Raji (cell line): Measurements from ENCODE around the gene ILDR2.

ENCODE experiments used
- POLR2A ChIP-seq: IDR thresholded peaks from 2 replicates; pipeline ENCODE4 v1.6.1; 2011; ENCODE audit warnings: low read depth, low read length, control low read depth; ENCODE audit not compliant: insufficient read depth

The ILDR2 gene

GRCh38 chr1:166895766-166896165 is 79.6 kb downstream of the ILDR2 start:
- TF ChIP-seq POLR2A: no peak

DNA sequence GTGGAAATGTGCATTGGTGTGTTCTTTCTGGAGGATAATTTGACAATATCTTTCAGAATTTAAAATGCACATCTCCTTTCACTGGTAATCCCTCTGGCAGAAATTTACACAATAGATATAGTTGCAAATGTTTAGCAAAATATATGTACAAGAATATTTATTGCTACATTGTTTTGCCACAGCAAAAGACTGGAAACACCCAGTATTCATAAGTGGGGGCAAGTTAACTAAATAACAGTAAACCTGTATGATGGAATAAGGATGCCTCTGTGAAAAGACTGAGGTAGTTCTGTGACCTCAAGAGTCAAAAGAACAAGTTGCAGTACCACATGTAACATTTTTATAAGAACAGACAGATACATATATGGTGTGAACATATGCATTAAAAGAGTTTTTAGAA is 85.6 kb downstream of the ILDR2 start:
- no peak for TF ChIP-seq POLR2A

DNA sequence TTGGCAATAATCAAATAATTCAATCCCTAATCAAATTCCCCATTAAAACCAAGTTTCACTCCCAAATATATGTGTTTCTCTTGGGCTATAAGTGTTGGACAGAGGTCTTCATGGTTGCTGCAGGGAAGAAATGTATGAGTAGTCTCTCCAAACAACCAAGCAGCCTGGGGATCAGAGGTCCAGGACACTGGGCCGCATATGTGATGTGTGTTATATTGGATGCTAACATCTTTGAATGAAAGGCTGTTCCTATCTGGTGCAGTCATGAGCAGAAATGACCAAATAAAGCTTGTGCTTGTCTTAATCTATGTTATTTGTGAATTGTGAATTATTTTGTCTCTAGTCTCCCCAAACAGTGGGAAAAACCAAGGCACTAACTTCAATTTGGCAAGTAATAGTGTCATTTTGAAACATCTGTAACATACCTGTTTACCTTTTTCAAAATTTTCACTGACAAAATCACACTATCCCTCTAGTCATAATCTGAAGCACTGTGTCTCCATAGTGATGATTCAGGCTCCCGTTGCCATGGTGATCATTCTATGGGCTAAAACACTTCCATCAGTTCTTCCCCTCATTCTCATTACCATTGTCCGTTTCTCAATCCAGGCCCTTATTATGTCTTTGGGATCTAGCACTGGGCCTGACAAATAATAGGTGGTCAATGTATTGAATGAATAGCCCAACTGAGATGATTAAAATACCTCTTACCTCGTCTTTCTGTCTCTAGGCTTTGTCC is 86.8 kb downstream of the ILDR2 start:
- no peak for TF ChIP-seq POLR2A

- no peak for TF ChIP-seq POLR2A
These were observed 90.4 kb downstream of the ILDR2 start for GRCh38 chr1:166884971-166885370.

DNA sequence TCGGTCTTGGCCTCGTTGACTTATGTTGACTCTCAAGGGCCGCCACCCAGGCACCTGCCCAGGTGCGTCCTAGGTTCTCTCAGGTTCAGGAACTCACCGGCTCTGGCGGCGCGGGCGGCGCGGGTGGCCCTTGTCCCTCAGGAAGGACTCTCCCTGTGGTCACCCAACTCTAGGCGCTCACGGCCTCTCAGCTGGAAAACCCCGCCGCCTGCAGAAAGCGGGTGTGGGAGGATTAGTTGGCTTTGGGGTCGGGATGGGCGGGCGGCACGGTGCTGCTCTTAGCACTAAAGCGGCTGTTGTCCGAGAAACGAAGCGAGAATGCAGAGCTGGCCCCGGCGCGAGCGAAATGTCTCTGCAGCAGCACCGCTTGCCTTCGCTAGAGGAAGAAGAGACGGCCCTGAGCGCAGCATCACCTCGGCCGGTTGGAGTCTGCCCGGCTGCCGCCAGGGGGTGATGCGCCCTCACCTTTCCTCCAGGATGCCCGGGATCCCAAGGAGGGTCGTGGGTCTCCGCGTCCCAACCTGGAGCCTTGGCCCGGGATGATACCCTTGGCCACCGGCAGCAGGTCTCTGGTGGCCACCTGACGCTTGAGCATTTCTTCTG is 91.2 kb downstream of the ILDR2 start:
- no peak for TF ChIP-seq POLR2A

DNA sequence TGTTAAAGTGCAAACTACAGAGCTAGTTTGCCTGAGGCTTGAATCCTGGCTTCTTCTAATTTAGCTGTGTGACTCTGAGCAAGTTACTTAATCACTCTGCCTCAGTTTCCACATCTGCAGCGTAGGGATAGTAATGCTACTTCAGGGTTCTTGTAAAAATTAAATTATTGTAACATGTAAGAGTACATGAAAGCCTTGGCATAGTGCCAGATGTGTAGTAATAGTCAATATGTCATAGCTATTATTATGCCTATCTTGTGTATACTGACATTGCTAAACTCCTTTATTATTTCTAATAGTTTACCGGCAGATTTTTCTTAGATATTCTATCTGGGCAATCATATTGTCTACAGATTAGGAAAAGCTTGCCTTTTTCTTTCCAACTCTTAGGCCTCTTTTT is 92.4 kb downstream of the ILDR2 start:
- TF ChIP-seq POLR2A: no peak

GRCh38 chr1:166876540-166876838 is 98.9 kb downstream of the ILDR2 start:
- TF ChIP-seq POLR2A: peak; percentile 59; the same call in 1 of the 2 replicates

DNA sequence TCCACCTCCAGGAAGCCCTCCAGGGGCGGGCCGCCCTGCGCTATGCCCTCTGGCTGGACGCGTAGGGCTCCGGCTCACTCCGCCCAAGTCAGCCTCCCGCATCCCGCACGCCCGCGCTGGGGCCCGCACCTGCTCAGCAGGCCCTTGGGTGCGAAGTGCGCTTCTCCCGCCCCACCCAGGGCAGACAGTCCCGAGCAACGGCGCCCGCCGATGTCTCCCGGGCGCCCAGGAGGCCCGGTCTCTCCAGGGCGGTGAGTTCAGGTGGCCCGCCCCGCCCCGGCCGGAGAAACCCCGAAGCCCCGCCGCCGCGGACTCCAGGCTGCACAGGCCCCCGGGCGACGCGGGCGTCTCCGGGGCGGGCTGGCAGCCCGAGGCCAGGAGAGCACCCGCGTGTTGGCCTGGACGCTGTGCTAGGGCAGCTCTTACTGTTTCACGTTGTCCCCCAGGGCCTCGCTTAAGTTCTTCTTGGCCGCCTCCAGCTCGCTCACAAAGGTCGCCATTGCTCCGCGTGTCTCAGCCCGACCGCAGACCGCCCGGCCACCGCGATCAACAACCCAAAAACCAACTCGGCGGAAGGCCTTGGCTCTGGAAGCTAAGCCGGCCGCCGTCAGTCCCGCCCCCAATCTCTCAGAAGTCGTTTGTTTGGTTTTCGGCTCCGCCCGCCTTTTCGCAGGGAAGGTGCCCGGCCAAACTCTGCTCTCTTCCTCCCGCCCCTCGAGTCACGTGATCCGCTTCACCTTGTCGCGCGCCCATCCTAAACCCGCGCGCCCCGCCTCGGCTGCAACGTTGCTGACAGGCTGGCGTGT is 99.4 kb downstream of the ILDR2 start, which contains the start of gene TADA1:
Gene TADA1 (minus strand): TSS at position 531 of the 806 bp plus-strand sequence. CDS start 31 bp downstream, at position 500.
- TF ChIP-seq POLR2A: peak; percentile 74

DNA sequence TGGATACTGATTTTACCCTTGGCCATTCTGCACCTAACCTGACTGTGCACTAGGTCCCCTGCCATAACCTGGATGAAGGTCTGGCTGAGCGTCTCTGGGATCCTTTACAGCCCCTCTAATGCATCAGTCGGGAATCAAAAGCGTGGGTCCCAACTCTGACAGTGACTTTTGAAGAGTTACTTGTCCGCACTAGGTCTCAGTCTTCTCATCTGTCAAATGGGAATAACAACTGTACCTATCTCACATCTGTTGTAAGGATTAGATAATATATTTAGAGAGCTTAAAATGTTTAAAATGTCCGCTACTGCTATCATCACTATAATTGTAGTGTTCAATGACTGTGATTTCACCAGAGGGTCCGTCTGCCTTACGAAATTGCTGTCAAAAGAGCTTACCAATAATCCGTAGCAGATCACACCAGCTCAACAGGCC is 100.0 kb downstream of the ILDR2 start:
- TF ChIP-seq POLR2A: no peak

DNA sequence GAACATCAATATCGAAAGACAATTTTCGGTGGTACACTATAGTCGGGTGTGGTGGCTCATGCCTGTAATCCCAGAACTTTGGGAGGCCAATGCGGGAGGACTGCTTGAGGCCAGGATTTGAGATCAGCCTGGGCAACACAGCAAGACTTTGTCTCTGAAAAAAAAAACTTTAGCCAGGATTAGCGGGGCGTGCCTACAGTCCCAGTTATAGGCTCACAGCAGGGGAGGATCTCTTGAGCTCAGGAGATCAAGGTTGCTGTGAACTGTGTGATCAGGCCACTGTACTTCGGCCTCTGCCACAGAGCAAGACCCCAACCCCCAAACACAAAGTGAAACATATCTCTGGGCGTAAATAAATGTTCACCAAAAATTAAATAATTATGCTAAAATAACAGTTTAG is 100.9 kb downstream of the ILDR2 start:
- TF ChIP-seq POLR2A: no peak

- TF ChIP-seq POLR2A: no peak
These were observed 104.8 kb downstream of the ILDR2 start for GRCh38 chr1:166870584-166870983.

GRCh38 chr1:166869318-166870099 is 105.8 kb downstream of the ILDR2 start:
- TF ChIP-seq POLR2A: no peak

DNA sequence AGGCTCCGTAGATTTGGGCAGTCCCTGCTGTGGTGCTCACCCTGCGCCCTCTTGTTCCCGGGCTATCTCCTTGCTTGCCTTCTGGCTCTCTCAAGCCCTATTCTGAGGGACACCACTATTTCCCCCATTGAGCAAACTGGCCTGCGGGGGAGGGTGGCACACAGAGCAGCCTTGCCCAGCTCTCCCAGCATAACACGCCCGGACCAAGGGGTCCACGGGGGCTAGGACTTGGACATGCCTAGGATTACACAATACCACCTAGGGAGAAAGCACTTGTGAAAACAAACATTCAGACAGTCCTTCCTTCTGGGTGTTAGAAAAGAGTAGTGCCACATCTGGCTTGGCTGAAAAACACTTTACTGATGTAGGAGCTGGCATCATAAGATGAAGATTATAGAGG is 106.7 kb downstream of the ILDR2 start:
- no peak for TF ChIP-seq POLR2A

DNA sequence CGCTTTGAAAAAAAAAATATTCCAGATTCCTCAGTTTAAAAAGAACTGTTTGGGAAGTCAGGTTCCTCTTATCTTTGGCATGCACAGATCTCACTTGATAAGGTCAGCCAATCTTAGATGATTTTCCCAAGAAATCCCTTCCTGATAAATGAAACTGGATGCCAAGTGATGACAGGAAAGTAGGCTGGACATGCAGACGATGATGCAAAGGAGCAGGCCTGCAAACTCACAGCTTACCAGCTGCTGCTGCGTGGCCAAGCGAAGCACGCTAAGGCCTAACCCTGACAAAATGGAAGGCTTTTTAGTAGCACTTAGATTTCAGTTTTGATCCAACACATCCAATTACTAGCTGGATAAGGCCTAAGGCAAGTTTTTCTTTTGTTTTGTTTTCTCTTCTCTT is 109.4 kb downstream of the ILDR2 start:
- no peak for TF ChIP-seq POLR2A

DNA sequence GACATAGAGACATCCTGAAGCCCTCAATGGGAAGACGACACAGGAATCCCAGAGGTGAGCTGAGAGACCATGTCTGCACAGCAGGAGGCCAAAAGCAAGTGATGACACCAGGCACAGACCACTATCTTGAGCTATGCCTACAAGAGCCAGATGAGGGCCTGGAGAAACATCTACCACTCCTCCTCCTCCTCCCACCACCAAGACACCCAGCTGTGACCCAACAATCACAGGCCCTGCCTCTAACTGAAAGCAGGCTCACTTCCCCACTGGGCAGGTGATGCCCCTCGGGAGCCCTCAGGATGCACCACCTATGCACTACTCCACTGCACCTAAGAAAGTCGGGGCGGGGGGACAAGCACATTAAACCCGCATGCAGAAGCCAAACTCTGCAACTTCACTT is 115.7 kb downstream of the ILDR2 start:
- no peak for TF ChIP-seq POLR2A

- TF ChIP-seq POLR2A: no peak
These were observed 116.5 kb downstream of the ILDR2 start for GRCh38 chr1:166858726-166859419.
